B cell (primary cell): ENCODE results near the gene NFASC. TPM values are rescaled to one million over a fixed set of nuclear protein-coding genes. Genes with fewer than 3 reads are reported as not detected.

Source experiments
- ATAC-seq: fragments of 200-7000 bp; cut with Tn5 transposase; one replicate; pipeline ENCODE4 v1.10.0; 2021; ENCODE audit warnings: low read depth, mild to moderate bottlenecking, moderate number of reproducible peaks, moderate library complexity
- CTCF ChIA-PET: fragments of 350-600 bp; sonication (Branson Sonifier 250); formaldehyde crosslinking; loops from one replicate; lab custom pipeline; 2021; ENCODE audit warnings: antibody characterized with exemption, inconsistent platforms; lab: Charles Lee
- POLR2A ChIA-PET: fragments of 350-600 bp; sonication (Branson Sonifier 250); formaldehyde crosslinking; loops from one replicate; lab custom pipeline; 2021; ENCODE audit warnings: antibody characterized with exemption; lab: Charles Lee
- DNase-seq: peaks from one replicate; pipeline ENCODE4 v3.0.0; 2013
- H2AFZ ChIP-seq: 2 replicates; pipeline ENCODE4 v1.6.1; 2012; ENCODE audit warnings: mild to moderate bottlenecking, low read depth, low read length; ENCODE audit not compliant: insufficient read depth, poor library complexity, severe bottlenecking
- H3K27ac ChIP-seq, 2 donors: 1 replicate in 1 of 2; 2 replicates in 1 of 2; pipeline ENCODE4 v1.5.1; 2012 to 2013; ENCODE audit warnings: low read length in 2 of 2, mild to moderate bottlenecking in 2 of 2, moderate library complexity in 1 of 2
- H3K27me3 ChIP-seq, 4 experiments: fragments of 200-600 bp in 1 of 4; sonication (generic) in 1 of 4; replicated peaks in 1 of 4; 1 replicate in 2 of 4; 2 replicates in 2 of 4; pipeline versions ENCODE4 v1.6.1 to v1.7.0; 2013 to 2016; ENCODE audit warnings: low read length in 3 of 4, mild to moderate bottlenecking in 2 of 4, mixed read lengths in 1 of 4, moderate library complexity in 1 of 4; ENCODE audit not compliant: insufficient read depth in 4 of 4, control insufficient read depth in 3 of 4; ENCODE audit errors: control extremely low read depth in 1 of 4
- H3K36me3 ChIP-seq, 2 experiments: replicated peaks in 1 of 2; 1 replicate in 1 of 2; 2 replicates in 1 of 2; pipeline versions ENCODE4 v1.6.1 to v1.7.1; 2013; ENCODE audit warnings: low read length in 1 of 2; ENCODE audit not compliant: insufficient read depth in 2 of 2, control insufficient read depth in 1 of 2; ENCODE audit errors: control extremely low read depth in 1 of 2, extremely low read depth in 1 of 2
- H3K4me1 ChIP-seq, 2 donors: fragments of 200-600 bp in 1 of 2; sonication (generic) in 1 of 2; 1 replicate in 1 of 2; 2 replicates in 1 of 2; pipeline versions ENCODE4 v1.5.1 to v1.6.1; 2013 to 2017; ENCODE audit warnings: low read length in 2 of 2; ENCODE audit not compliant: control insufficient read depth in 2 of 2, insufficient read depth in 2 of 2
- H3K4me2 ChIP-seq: replicated peaks from 2 replicates; pipeline ENCODE3; 2012; ENCODE audit warnings: mild to moderate bottlenecking, low read depth, low read length; ENCODE audit not compliant: poor library complexity, severe bottlenecking
- H3K4me3 ChIP-seq, 5 experiments: fragments of 200-600 bp in 1 of 5; sonication (generic) in 1 of 5; 1 replicate in 3 of 5; 2 replicates in 2 of 5; pipeline versions ENCODE4 v1.5.1 to v1.7.0; 2011 to 2016; ENCODE audit warnings: low read length in 4 of 5, mild to moderate bottlenecking in 4 of 5, low read depth in 2 of 5, control low read depth in 1 of 5, moderate library complexity in 1 of 5; ENCODE audit not compliant: insufficient read depth in 1 of 5; ENCODE audit errors: control extremely low read depth in 1 of 5, extremely low read depth in 1 of 5
- H3K79me2 ChIP-seq: fragments of 200-600 bp; sonication (generic); one replicate; pipeline ENCODE4 v1.6.0; 2016; ENCODE audit warnings: low read length; ENCODE audit not compliant: control insufficient read depth, insufficient read depth
- H3K9ac ChIP-seq: fragments of 200-600 bp; sonication (generic); 2 replicates; pipeline ENCODE4 v1.6.1; 2017; ENCODE audit warnings: mild to moderate bottlenecking, low read length, moderate library complexity
- H3K9me3 ChIP-seq, 3 donors: one replicate each; pipeline versions ENCODE4 v1.6.1 to v1.7.1; 2013; ENCODE audit warnings: low read length in 2 of 3; ENCODE audit not compliant: control insufficient read depth in 2 of 3, insufficient read depth in 1 of 3; ENCODE audit errors: control extremely low read depth in 1 of 3
- H4K20me1 ChIP-seq: 2 replicates; pipeline ENCODE4 v1.6.0; 2012; ENCODE audit warnings: mild to moderate bottlenecking, low read length; ENCODE audit not compliant: insufficient read depth, control insufficient read depth, poor library complexity, severe bottlenecking
- H3K27ac Mint-ChIP-seq: one replicate; pipeline ENCODE4 v1.8.0; 2021; ENCODE audit warnings: mixed read lengths
- H3K27me3 Mint-ChIP-seq: one replicate; pipeline ENCODE4 v1.8.0; 2021; ENCODE audit warnings: mixed read lengths
- H3K4me1 Mint-ChIP-seq: one replicate; pipeline ENCODE4 v1.8.0; 2021; ENCODE audit warnings: mixed read lengths
- H3K4me3 Mint-ChIP-seq: one replicate; pipeline ENCODE4 v1.8.0; 2021; ENCODE audit warnings: mixed read lengths
- H3K9me3 Mint-ChIP-seq: one replicate; pipeline ENCODE4 v1.8.0; 2022; ENCODE audit warnings: mixed read lengths; ENCODE audit not compliant: insufficient read depth
- CTCF ChIP-seq: fragments of 200-600 bp; IDR thresholded peaks from one replicate; pipeline ENCODE4 v1.8.0; 2022; ENCODE audit warnings: antibody characterized with exemption, mild to moderate bottlenecking
- EZH2 ChIP-seq: IDR thresholded peaks from 2 replicates; pipeline ENCODE4 v1.6.1; 2012; ENCODE audit warnings: borderline replicate concordance, low read depth, mild to moderate bottlenecking, moderate library complexity, low read length; ENCODE audit not compliant: insufficient read depth, poor library complexity, severe bottlenecking
- WGBS: methylation state at CpG from one replicate; pipeline ENCODE4 v1.1.5; 2013; ENCODE audit warnings: missing lambda C conversion rate; ENCODE audit not compliant: insufficient coverage; 5-methylcytosine and 5-hydroxymethylcytosine counted together
- intact Hi-C: fragments of 100-400 bp; cut with micrococcal nuclease; formaldehyde crosslinking; loops from one replicate; pipeline ENCODE4 v1.10.0; 2022
- polyA plus RNA-seq: library from polyadenylated mRNA; depleted of rRNA; stranded (reverse); fragments of >200 nt; gene quantifications from 2 replicates; pipeline ENCODE4 v1.2.3, GENCODE V29; 2012
- total RNA-seq, 2 donors: library from RNA; stranded (reverse); fragments of 120-200 nt in 1 of 2; gene quantifications; 1 replicate in 1 of 2; 2 replicates in 1 of 2; pipeline versions ENCODE4 v1.2.3 to v1.2.4, GENCODE V29; 2013 to 2022

The NFASC gene
- total and polyA plus RNA-seq, 2 donors (not counting 1 experiment from before 2014, with no cell fraction given) = 0.06 to 0.39 TPM

DNA sequence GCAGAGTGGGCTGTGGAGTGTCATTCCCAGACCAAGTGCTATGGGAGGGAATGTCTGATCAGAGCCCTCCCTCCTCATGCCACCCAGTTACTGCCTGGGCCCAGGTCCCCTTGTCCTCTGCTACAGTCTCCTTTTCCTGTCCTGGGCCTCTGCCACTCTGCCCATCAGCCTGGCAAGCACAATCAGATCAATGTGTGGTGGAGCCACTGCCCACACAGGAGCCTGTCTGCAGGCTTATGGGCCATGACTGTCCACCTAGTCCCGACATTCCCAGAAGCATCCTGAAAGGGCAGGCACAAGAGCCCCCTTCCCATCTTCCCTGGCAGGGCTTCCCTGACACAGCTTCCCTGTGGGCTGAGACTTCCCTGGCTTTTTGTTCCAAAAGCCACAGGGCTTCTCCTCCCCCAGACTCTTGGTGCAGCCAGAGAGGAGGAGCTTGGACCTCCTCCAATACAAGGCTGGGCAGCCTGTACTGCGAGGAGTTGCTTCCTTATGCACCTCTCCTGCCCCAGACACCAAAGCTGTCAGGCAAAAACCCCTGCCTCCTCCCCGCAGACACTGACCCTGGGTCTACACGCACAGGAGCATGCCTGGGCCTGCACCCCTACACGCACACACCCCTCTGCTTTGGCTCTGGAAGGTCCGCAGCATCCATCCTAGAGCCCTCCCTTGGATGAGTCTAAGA, 143.2 kb downstream of the NFASC start:
- Mint-ChIP-seq H3K4me1 (no peaks in the 10 kb centered on the region), H3K9me3 (no peaks in the 10 kb centered on the region), H3K4me3 (no peak overlapping the region), H3K27ac (no peak overlapping the region), H3K27me3 (peaks cover 5% of the 10 kb centered on the region)
- H4K20me1 ChIP-seq = no peaks in the 10 kb centered on the region
- no peak for DNase-seq
- TF ChIP-seq CTCF (no peak), EZH2 (no peak)
- H2AFZ ChIP-seq = no peak overlapping the region
- H3K4me2 ChIP-seq = no peak overlapping the region
- ChIA-PET POLR2A (no interaction called here), CTCF (interaction anchor here (1.5 kb wide), 1 partner anchor 48 kb away, joined by 4 read pairs; no protein-coding TSS in a partner anchor)
- no peak overlapping the region for H3K9ac ChIP-seq
- H3K9me3 ChIP-seq = no peaks in the 10 kb centered on the region
- intact Hi-C loops = no loop called here
- no peaks in the 10 kb centered on the region for H3K27me3 ChIP-seq
- H3K27ac ChIP-seq = no peak overlapping the region
- H3K36me3 ChIP-seq = no peaks in the 10 kb centered on the region
- no peak for ATAC-seq
- H3K4me1 ChIP-seq = no peaks in the 10 kb centered on the region
- H3K79me2 ChIP-seq = no peaks in the 10 kb centered on the region
- H3K4me3 ChIP-seq = no peak overlapping the region
- WGBS = 55% methylated on average over 4 of the region's 6 CpGs

DNA sequence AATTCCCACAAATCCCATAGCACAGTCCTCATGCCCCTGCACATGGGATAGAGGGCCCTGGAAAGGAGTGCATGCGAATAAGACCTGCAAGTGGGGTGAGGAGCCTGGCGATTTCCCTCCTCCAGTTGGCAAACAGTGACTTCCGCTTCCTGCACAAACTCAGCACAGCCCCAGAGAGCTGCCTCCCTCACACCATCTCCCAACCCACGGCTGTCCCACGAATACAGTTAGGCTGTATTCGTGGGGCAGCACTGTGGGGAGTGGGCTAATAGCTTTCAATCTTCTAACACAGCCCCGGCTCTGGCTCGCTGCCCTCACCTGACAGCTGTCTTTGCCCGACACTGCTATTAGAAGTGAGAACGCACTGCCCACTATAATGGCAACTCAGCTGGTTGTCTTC, 144.1 kb downstream of the NFASC start:
- H3K36me3 ChIP-seq = no peaks in the 10 kb centered on the region
- H3K27me3 ChIP-seq = no peaks in the 10 kb centered on the region
- H3K4me2 ChIP-seq = no peak overlapping the region
- no peak overlapping the region for H3K27ac ChIP-seq
- H3K4me3 ChIP-seq = no peak overlapping the region
- Mint-ChIP-seq H3K27me3 (peaks cover 5% of the 10 kb centered on the region), H3K27ac (no peak overlapping the region), H3K9me3 (no peaks in the 10 kb centered on the region), H3K4me3 (no peak overlapping the region), H3K4me1 (no peaks in the 10 kb centered on the region)
- H3K79me2 ChIP-seq = no peaks in the 10 kb centered on the region
- H3K9me3 ChIP-seq = no peaks in the 10 kb centered on the region
- CTCF ChIA-PET = no interaction called here
- WGBS = 100% methylated on average over 1 of the region's 10 CpGs
- no peak overlapping the region for H3K9ac ChIP-seq
- no peak overlapping the region for H2AFZ ChIP-seq
- H4K20me1 ChIP-seq = no peaks in the 10 kb centered on the region
- ATAC-seq = no peak
- no peaks in the 10 kb centered on the region for H3K4me1 ChIP-seq
- POLR2A ChIA-PET = no interaction called here
- intact Hi-C loops = no loop called here
- no peak for DNase-seq
- TF ChIP-seq EZH2 (no peak), CTCF (no peak)
